Measurements from ENCODE around the gene CHCHD10. TPM values are rescaled to one million over a fixed set of nuclear protein-coding genes. Genes with fewer than 3 reads are reported as not detected.
A peak's percentile ranks its signal among the peaks of the same experiment; 100 is the strongest.

Gene CHCHD10
- total and polyA plus RNA-seq, 8 donors, result 5.8 to 589 (median 126) TPM

DNA sequence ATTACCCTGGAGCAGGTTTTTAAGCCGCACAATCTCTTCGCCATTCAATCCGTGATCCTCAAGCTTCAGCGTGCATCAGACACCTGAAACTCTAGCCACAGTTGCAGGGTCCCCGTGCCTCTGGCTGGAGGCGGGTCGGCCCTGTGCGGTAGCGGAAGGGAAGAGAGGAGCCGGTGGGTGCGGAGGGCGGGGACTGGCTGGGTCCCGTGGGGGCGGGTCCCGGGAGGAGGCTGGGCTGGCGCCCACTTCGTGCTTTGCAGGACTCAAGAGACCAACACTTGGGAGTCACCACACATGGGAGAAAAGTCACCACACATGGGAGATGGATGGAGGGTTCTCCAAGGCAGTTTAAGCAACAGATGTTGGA lies 4.2 kb downstream of the CHCHD10 start:
- TF ChIP-seq POLR2AphosphoS5 (IDR thresholded peaks at IDR 0.05), result no peak
- TF ChIP-seq, protein P1, sequence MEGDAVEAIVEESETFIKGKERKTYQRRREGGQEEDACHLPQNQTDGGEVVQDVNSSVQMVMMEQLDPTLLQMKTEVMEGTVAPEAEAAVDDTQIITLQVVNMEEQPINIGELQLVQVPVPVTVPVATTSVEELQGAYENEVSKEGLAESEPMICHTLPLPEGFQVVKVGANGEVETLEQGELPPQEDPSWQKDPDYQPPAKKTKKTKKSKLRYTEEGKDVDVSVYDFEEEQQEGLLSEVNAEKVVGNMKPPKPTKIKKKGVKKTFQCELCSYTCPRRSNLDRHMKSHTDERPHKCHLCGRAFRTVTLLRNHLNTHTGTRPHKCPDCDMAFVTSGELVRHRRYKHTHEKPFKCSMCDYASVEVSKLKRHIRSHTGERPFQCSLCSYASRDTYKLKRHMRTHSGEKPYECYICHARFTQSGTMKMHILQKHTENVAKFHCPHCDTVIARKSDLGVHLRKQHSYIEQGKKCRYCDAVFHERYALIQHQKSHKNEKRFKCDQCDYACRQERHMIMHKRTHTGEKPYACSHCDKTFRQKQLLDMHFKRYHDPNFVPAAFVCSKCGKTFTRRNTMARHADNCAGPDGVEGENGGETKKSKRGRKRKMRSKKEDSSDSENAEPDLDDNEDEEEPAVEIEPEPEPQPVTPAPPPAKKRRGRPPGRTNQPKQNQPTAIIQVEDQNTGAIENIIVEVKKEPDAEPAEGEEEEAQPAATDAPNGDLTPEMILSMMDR (IDR thresholded peaks at IDR 0.05), result no peak
- TF ChIP-seq POLR2A (IDR thresholded peaks at IDR 0.05), result no peak
- no peak for TF ChIP-seq EP300 (IDR thresholded peaks at IDR 0.05)
- peak in 1 of 2 donors; percentile 52 for DNase-seq
- peaks cover 0 to 31% (median 9%) of the 10 kb centered on the region in 4 donors for H3K36me3 ChIP-seq
- intact Hi-C loops (cut with DNase I; ENCODE audit: low total_unique reads), result no loop called here
- H3K4me3 ChIP-seq, result peak overlapping the region; percentile 11 to 35 (median 22)
- no peak overlapping the region for H3K27ac ChIP-seq
- H3K4me1 ChIP-seq, result peaks cover 25 to 62% (median 49%) of the 10 kb centered on the region in 4 donors
- no peaks in the 10 kb centered on the region for H3K27me3 ChIP-seq
- WGBS, 5 donors, result 29 to 58% (median 42%) methylated on average over 13 to 17 of the region's 17 CpGs
- H3K9me3 ChIP-seq, result no peaks in the 10 kb centered on the region

DNA sequence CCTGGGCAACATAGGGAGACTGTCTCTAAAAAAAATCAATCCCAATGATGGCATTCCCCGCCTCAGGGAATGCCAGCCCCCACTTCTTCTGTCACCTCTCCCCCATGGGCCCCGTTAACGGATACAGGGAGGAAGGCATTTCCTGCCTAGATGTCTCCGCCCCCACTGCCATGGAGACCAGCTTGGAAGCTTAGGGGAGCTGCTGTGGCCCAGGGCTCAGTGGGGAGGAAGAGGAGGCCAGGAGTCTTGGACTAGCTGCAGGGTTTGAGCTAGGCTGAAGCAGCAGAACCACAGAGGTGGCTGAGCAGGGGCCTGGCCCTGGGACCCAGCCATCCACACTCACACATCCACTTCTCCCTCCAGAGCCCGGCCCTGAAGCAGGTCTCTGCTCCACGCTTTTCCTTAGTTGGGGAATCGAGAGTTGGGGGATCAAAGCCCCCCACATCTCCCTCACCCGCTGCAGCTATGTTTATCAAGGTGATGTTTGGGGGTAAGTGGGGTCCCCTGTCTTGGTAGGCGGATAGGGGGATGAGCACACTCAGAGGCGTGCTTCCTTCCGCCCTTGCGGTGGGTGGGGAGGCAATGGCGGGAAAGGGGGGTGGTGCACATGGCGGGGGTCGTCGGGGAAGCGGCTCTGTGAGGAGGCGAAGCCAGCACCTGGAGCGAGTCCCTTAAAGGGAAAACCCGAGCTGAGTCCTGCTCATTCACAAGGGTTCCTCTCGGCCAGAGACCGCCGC lies 4.8 kb downstream of the CHCHD10 start, which contains the start of gene C22orf15:
C22orf15 (plus strand) TSS at position 149 of the 737 bp plus-strand sequence; CDS start at position 466, 317 bp downstream.
- TF ChIP-seq POLR2AphosphoS5 (IDR thresholded peaks at IDR 0.05) (no peak), EP300 (IDR thresholded peaks at IDR 0.05) (no peak), POLR2A (IDR thresholded peaks at IDR 0.05) (no peak)
- TF ChIP-seq, protein P1 (IDR thresholded peaks at IDR 0.05), result no peak
- Histone ChIP-seq H3K4me1 (peaks cover 19 to 56% (median 44%) of the 10 kb centered on the region in 4 donors), H3K27ac (peak within 1 kb of the TSS in 1 of 5 donors; percentile 2), H3K36me3 (peaks cover 0 to 31% (median 9%) of the 10 kb centered on the region in 4 donors), H3K4me3 (peak within 1 kb of the TSS; percentile 11 to 35 (median 22)), H3K9me3 (no peaks in the 10 kb centered on the region), H3K27me3 (no peaks in the 10 kb centered on the region)
- peak in 1 of 2 donors; percentile 54 for DNase-seq
- WGBS, 5 donors, result 44 to 74% (median 55%) methylated on average over 17 to 23 of the region's 23 CpGs
- intact Hi-C loops (cut with DNase I; ENCODE audit: low total_unique reads), result no loop called here

DNA sequence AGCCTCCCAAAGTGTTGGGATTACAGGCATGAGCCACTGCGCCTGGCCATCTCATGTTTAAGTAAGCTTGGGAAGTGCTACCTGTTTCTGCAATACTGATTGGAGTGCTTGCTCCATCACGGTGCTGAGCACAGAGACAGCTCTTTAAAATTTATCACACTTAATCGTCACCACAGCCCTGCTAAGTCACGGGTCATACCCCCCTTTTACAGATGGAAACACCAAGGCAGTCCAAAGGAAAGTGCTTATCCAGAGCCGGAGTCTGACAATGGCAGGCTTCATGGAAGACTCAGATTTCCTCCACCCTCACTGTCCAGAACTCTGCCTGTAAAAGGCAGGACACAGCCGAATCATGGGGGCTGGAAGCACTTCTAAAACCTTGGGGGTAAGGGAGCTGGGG lies 7.7 kb downstream of the CHCHD10 start:
- H3K36me3 ChIP-seq, result peaks cover 0 to 21% (median 3%) of the 10 kb centered on the region in 4 donors
- 76 to 93% (median 84%) methylated on average over 6 of the region's 6 CpGs for WGBS, 5 donors
- peaks cover 8 to 27% (median 17%) of the 10 kb centered on the region in 4 donors for H3K4me1 ChIP-seq
- TF ChIP-seq, protein P1 (IDR thresholded peaks at IDR 0.05), result no peak
- TF ChIP-seq EP300 (IDR thresholded peaks at IDR 0.05) (no peak), POLR2A (IDR thresholded peaks at IDR 0.05) (no peak), POLR2AphosphoS5 (IDR thresholded peaks at IDR 0.05) (no peak)
- H3K9me3 ChIP-seq, result no peaks in the 10 kb centered on the region
- DNase-seq, result no peak
- no peak overlapping the region for H3K4me3 ChIP-seq
- no peak overlapping the region for H3K27ac ChIP-seq
- intact Hi-C loops (cut with DNase I; ENCODE audit: low total_unique reads), result no loop called here
- no peaks in the 10 kb centered on the region for H3K27me3 ChIP-seq

DNA sequence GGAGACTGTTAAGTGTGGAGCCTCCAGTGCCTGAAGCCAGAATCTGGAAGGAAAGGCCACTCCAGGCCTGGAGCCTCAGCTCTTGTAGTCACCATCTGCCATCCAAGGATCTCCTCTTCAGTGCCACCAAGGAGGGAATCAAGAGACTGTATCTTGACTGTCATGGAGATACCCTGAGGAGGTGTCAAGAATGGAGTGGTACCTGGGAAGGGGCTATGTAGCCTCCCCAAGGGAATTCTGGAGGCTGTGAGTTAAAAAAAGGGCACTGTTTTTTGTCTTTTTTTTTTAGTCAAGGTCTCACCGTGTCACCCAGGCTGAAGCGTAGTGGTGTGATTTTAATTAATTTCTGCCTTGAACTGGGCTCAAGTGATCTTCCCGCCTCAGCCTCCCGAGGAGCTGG lies 8.2 kb downstream of the CHCHD10 start:
- TF ChIP-seq, protein P1 (IDR thresholded peaks at IDR 0.05), result no peak
- TF ChIP-seq POLR2A (IDR thresholded peaks at IDR 0.05), result no peak
- TF ChIP-seq POLR2AphosphoS5 (IDR thresholded peaks at IDR 0.05), result no peak
- TF ChIP-seq EP300 (IDR thresholded peaks at IDR 0.05), result no peak
- intact Hi-C loops (cut with DNase I; ENCODE audit: low total_unique reads), result no loop called here

More for the DNA sequence above, 8.2 kb downstream of the CHCHD10 start:
- Histone ChIP-seq H3K36me3 (peaks cover 0 to 16% (median 0%) of the 10 kb centered on the region in 4 donors), H3K4me1 (peaks cover 8 to 22% (median 15%) of the 10 kb centered on the region in 4 donors), H3K27ac (no peak overlapping the region), H3K27me3 (no peaks in the 10 kb centered on the region), H3K9me3 (no peaks in the 10 kb centered on the region), H3K4me3 (no peak overlapping the region)
- DNase-seq, result no peak
- 86 to 94% (median 92%) methylated on average over 4 of the region's 4 CpGs for WGBS, 5 donors
